HCT116 (cell line): ENCODE data around the gene ELFN2. TPM values are rescaled to one million over a fixed set of nuclear protein-coding genes. Genes with fewer than 3 reads are reported as not detected.

ENCODE experiments used
- ATAC-seq: fragments of 200-7000 bp; cut with Tn5 transposase; 2 replicates; pipeline ENCODE4 v1.9.1; 2020; ENCODE audit warnings: mild to moderate bottlenecking, moderate library complexity
- BruUV-seq: library from RNA; stranded (reverse); fragments of 400-500 nt; replicated peaks from 2 replicates; lab custom pipeline; 2021; lab: Mats Ljungman, UMichigan
- CTCF ChIA-PET: fragments of 300-600 bp; sonication (Branson Sonifier 250); formaldehyde crosslinking; loops from one replicate; lab custom pipeline; 2021; ENCODE audit warnings: antibody characterized with exemption; lab: Charles Lee
- POLR2A ChIA-PET: fragments of 300-600, 350-600 bp; sonication (Branson Sonifier 250); formaldehyde crosslinking; loops from one replicate; lab custom pipeline; 2021; ENCODE audit warnings: antibody characterized with exemption; lab: Charles Lee
- RAD21 ChIA-PET, 2 experiments: fragments of 300-600 bp; sonication (Branson Sonifier 250); formaldehyde crosslinking; loops; one replicate each; lab custom pipeline; 2023; ENCODE audit warnings: low total read pairs in 2 of 2; ENCODE audit not compliant: uncharacterized antibody in 2 of 2, unreplicated experiment in 2 of 2, low non-redundant PET in 1 of 2; lab: Charles Lee
- DNase-seq: peaks from one replicate; pipeline ENCODE4 v3.0.0-alpha.2; 2010; ENCODE audit warnings: low read depth, low spot score
- H2AFZ ChIP-seq: fragments of 200-600 bp; shearing (Covaris generic), sonication (generic); 2 replicates; pipeline ENCODE4 v1.6.1; 2017; ENCODE audit warnings: low read depth, mixed run types, mixed read lengths, antibody characterized with exemption, low read length; ENCODE audit not compliant: poor library complexity, severe bottlenecking
- H3K27ac ChIP-seq: 2 replicates; pipeline ENCODE4 v1.5.1; 2012; ENCODE audit warnings: low read depth, low read length
- H3K27me3 ChIP-seq: fragments of 200-600 bp; sonication (generic); 2 replicates; pipeline ENCODE4 v1.6.1; 2016; ENCODE audit warnings: mixed run types, low read length, mixed read lengths; ENCODE audit not compliant: insufficient read depth
- H3K36me3 ChIP-seq, 2 experiments: fragments of 200-500 bp in 1 of 2; fragments of 200-600 bp in 1 of 2; sonication (Bioruptor generic) in 1 of 2; sonication (generic) in 1 of 2; 2 replicates each; pipeline versions ENCODE4 v1.5.1 to v1.6.1; 2014 to 2016; ENCODE audit warnings: low read length in 2 of 2, inconsistent platforms in 1 of 2, mixed read lengths in 1 of 2, mixed run types in 1 of 2; ENCODE audit not compliant: insufficient read depth in 2 of 2, control insufficient read depth in 1 of 2
- H3K4me1 ChIP-seq, 2 experiments: fragments of 200-600 bp in 1 of 2; sonication (generic) in 1 of 2; 2 replicates each; pipeline versions ENCODE4 v1.5.1 to v1.6.1; 2012 to 2017; ENCODE audit warnings: low read length in 2 of 2, inconsistent platforms in 1 of 2, mild to moderate bottlenecking in 1 of 2, mixed read lengths in 1 of 2, mixed run types in 1 of 2, moderate library complexity in 1 of 2; ENCODE audit not compliant: insufficient read depth in 2 of 2, control insufficient read depth in 1 of 2
- H3K4me2 ChIP-seq: fragments of 200-600 bp; sonication (generic); 2 replicates; pipeline ENCODE4 v1.6.1; 2017; ENCODE audit warnings: mixed run types, low read length, mixed read lengths
- H3K4me3 ChIP-seq, 2 experiments: fragments of 200-600 bp in 1 of 2; sonication (generic) in 1 of 2; replicated peaks in 1 of 2; 2 replicates each; pipeline ENCODE4 v1.5.1; 2011 to 2016; ENCODE audit warnings: low read length in 2 of 2, control low read depth in 1 of 2, low read depth in 1 of 2, mild to moderate bottlenecking in 1 of 2, mixed read lengths in 1 of 2, mixed run types in 1 of 2
- H3K79me2 ChIP-seq: fragments of 200-600 bp; sonication (generic); 2 replicates; pipeline ENCODE4 v1.6.1; 2017; ENCODE audit warnings: mild to moderate bottlenecking, mixed run types, low read length, moderate library complexity, mixed read lengths; ENCODE audit not compliant: insufficient read depth
- H3K9ac ChIP-seq: fragments of 200-600 bp; sonication (generic); 2 replicates; pipeline ENCODE4 v1.6.1; 2016; ENCODE audit warnings: low read length, mixed read lengths
- H3K9me2 ChIP-seq: fragments of 200-600 bp; sonication (generic), shearing (Covaris generic); 2 replicates; pipeline ENCODE4 v1.6.1; 2017; ENCODE audit warnings: mixed run types, mild to moderate bottlenecking, moderate library complexity; ENCODE audit not compliant: insufficient read depth
- H3K9me3 ChIP-seq, 2 experiments: fragments of 200-500 bp in 1 of 2; fragments of 200-600 bp in 1 of 2; sonication (Bioruptor generic) in 1 of 2; sonication (generic) in 1 of 2; 2 replicates each; pipeline ENCODE4 v1.6.1; 2014 to 2017; ENCODE audit warnings: low read length in 2 of 2, mixed read lengths in 2 of 2, inconsistent platforms in 1 of 2, low read depth in 1 of 2, mild to moderate bottlenecking in 1 of 2, mixed run types in 1 of 2, moderate library complexity in 1 of 2; ENCODE audit not compliant: control insufficient read depth in 1 of 2, insufficient read depth in 1 of 2
- H4K20me1 ChIP-seq: fragments of 200-600 bp; sonication (generic), shearing (Covaris generic); 2 replicates; pipeline ENCODE4 v1.6.1; 2017; ENCODE audit warnings: mixed run types, mild to moderate bottlenecking, moderate library complexity; ENCODE audit not compliant: insufficient read depth
- CBX3 ChIP-seq: IDR thresholded peaks from 2 replicates; pipeline ENCODE4 v1.6.1; 2012; ENCODE audit warnings: low read depth
- CTCF ChIP-seq, 3 experiments: fragments of 200-600 bp in 1 of 3; sonication (generic) in 1 of 3; IDR thresholded peaks in 2 of 3; conservative IDR thresholded peaks in 1 of 3; 2 replicates each; pipeline ENCODE4 v1.5.1; 2012 to 2017; ENCODE audit warnings: low read depth in 2 of 3, low read length in 2 of 3, antibody characterized with exemption in 1 of 3, borderline replicate concordance in 1 of 3, control low read depth in 1 of 3, mild to moderate bottlenecking in 1 of 3, mixed read lengths in 1 of 3, mixed run types in 1 of 3, moderate library complexity in 1 of 3; ENCODE audit not compliant: insufficient read depth in 1 of 3
- SP1 ChIP-seq: IDR thresholded peaks from 2 replicates; pipeline ENCODE4 v1.6.1; 2012; ENCODE audit warnings: low read depth
- YY1 ChIP-seq: IDR thresholded peaks from 2 replicates; pipeline ENCODE4 v1.6.1; 2011; ENCODE audit warnings: low read length, low read depth, moderate library complexity, mild to moderate bottlenecking; ENCODE audit not compliant: insufficient replicate concordance; ENCODE audit errors: extremely low read depth
- ZBTB33 ChIP-seq: IDR thresholded peaks from 2 replicates; pipeline ENCODE4 v1.6.1; 2011; ENCODE audit warnings: mild to moderate bottlenecking, low read length, moderate library complexity; ENCODE audit not compliant: insufficient replicate concordance; ENCODE audit errors: extremely low read depth
- intact Hi-C: fragments of 100-400 bp; cut with micrococcal nuclease; formaldehyde crosslinking; loops from 2 replicates; pipeline ENCODE4 v1.10.0; 2022
- total RNA-seq: library from RNA; stranded (reverse); gene quantifications from one replicate; pipeline ENCODE4 v1.2.1, GENCODE V29; 2021; ENCODE audit not compliant: unreplicated experiment

ELFN2 gene
- total RNA-seq, 1 experiment from 2014 or later, result 45.4 TPM

- TF ChIP-seq CTCF (IDR thresholded peaks at IDR 0.05 in 2 of 3, conservative IDR thresholded peaks at IDR 0.05 in 1 of 3; ENCODE audit: borderline replicate concordance in 1 of 3, insufficient read depth in 1 of 3, low read depth in 2 of 3, low read length in 2 of 3) (no peak), ZBTB33 (no peak), YY1 (no peak), SP1 (no peak), CBX3 (no peak)
- RAD21 ChIA-PET, result no interaction called here
- H2AFZ ChIP-seq, result no peak overlapping the region
- H3K27ac ChIP-seq, result no peak overlapping the region
- DNase-seq (no peak), ATAC-seq (no peak)
- H3K4me2 ChIP-seq, result no peak overlapping the region
- H3K9me3 ChIP-seq, result no peaks in the 10 kb centered on the region
- no peaks in the 10 kb centered on the region for H3K27me3 ChIP-seq
- H3K79me2 ChIP-seq, result no peaks in the 10 kb centered on the region
- no peak overlapping the region for H3K9ac ChIP-seq
- no peak overlapping the region for H3K4me3 ChIP-seq
- BruUV-seq, result no TSS peak
- no peaks in the 10 kb centered on the region for H3K36me3 ChIP-seq
- no peaks in the 10 kb centered on the region for H3K9me2 ChIP-seq
- CTCF ChIA-PET, result no interaction called here
- H4K20me1 ChIP-seq, result no peaks in the 10 kb centered on the region
- POLR2A ChIA-PET, result no interaction called here
- intact Hi-C loops, result no loop called here
- H3K4me1 ChIP-seq, result peaks cover 0 to 11% of the 10 kb centered on the region in 2 experiments; a peak in 2 of 4 replicates
Measured at GRCh38 chr22:37353839-37354238, 73.4 kb downstream of the ELFN2 start.
